Endometrium (tissue), 2 donors: ENCODE data around the gene CRACR2B.

ENCODE experiments used
- FAIRE-seq: peaks from 2 replicates; lab custom pipeline; 2012; peaks lifted over from hg19 to GRCh38; lab: Jason Lieb, UNC
- donor health status: control.
- donor health status: control.

The CRACR2B gene

DNA sequence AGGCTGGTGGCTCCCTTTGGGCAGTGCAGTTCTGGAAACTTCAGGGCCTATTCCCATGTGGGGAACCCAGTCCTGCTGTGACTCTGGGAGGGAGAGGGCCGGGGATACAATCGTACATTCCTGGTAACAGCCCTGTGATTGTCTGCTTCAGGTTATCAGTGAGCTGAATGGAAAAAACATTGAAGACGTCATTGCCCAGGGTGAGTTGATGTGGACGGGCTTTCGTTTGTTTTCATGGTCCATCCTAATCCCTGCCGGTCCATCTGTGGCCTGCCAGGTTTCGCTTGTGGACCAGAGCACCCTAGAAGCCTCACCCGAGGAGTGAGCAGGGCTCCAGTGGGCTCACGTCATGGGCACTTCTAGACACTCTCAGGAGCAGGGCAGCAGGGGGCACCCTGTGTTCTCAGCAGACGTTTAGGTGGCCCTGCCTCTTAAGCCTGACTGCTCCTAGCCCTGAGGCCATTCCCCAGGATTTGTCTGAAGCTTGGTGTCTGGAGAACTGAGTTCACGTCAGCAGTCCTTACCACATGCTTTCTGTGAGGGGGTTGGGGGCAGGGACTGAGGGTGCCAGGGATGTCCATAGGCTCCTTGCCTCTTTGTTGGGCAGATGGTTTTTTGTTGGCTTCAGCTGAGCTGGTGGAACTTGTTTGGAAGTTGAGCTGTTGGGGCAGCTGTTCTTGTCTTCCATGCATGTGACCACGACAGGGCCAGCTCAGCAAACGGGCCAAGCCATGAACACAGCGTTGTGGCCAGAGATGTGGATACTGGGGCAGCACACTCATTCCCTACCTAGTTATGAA, 16.1 kb upstream of the CRACR2B start:
- FAIRE-seq: no peak

DNA sequence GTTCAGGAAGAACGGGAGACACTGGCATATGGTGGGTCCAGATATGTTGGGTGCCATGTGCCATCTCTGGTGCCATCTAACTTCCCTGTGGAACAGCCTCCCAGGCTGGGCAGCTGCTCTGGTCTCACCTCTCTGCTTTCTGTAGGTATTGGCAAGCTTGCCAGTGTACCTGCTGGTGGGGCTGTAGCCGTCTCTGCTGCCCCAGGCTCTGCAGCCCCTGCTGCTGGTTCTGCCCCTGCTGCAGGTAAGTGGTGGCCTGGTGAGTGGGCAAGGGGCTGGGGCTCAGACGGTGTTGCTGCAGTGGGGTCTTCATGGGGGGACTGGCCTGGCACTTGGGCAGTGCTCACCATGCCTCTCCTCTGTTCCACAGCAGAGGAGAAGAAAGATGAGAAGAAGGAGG, 15.3 kb upstream of the CRACR2B start:
- no peak for FAIRE-seq

DNA sequence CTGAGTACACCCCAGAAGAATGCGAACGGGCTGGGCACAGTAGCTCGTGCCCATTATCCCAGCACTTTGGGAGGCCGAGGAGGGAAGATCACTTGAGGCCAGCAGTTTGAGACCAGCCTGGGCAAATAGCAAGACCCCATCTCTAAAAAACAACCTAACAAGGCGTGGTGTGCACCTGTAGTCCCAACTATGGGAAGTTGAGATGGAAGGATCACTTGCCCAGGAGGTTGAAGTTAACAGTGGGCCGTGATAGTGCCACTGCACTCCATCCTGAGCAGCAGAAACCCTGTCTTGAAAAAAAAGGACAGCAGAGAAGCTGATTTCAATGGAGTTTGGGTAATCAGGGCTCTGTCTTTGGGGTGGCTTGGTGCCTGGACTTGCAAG, 14.7 kb upstream of the CRACR2B start:
- no peak for FAIRE-seq

DNA sequence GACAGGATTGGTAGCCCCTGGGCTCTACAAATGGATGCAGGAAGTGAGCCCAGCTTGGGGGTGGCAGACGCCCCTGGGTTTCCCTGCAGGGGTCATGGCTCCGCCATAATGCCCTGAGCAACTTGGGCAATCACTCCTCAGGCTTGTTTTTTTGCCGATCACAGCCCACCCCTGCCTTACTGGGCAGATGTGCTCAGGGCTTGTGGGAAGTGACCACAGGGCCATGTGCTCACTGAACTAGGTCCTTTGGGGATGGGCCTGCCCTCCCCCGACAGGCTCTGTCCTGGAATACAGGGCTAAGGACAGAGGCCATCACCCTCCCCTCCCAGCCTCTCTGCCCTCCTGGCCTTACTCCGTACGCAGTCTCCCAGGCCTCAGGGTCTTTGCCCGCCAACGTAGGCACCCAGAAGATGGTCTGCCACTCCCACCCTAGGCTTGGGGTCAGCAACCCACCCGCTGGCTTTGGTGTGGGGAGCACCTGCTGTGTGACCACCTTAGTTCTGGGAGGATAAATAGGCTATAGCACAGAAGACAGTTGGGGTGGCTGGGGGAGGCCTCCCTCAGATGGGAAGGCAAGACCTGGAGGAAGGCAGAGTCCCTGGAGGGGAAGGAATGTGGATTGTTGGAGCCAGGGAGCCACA, 14.1 kb upstream of the CRACR2B start:
- no peak for FAIRE-seq

DNA sequence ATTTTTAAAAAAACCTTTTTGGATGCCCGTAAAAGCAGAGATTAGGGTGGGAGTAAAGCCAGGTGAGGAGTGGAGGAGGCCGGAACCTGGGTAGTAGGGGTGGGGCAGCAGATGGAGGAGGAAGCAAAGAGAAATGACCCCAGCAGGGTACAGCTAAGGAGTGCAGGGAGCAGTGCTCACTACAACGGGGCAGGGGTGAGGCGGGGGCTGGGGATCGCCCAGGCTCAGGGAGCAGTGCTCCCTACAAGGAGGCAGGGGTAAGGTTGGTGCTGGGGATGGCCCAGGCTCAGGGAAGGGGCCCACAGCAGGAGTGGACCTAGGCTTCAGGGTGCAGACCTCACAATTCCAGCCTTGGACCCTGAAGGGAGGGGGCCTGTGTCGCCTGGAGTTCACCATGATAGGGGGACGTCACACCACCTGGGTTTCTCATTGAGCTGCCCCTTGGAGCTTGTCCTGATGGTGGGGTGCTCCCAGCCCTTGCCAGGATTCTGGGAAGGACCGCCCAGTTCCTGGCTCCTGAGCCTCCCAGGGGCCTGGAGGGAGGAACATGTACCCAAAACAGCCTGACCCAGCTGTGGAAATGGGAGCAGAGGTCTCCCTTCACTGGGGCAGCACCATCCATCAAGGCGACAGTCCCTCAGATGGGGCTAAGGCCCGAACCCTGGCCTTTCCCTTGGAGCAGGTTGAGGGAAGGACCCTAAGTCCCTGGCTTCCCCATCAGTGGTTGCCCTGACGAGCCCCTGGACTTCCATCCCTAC, 11.9 kb upstream of the CRACR2B start:
- no peak for FAIRE-seq

DNA sequence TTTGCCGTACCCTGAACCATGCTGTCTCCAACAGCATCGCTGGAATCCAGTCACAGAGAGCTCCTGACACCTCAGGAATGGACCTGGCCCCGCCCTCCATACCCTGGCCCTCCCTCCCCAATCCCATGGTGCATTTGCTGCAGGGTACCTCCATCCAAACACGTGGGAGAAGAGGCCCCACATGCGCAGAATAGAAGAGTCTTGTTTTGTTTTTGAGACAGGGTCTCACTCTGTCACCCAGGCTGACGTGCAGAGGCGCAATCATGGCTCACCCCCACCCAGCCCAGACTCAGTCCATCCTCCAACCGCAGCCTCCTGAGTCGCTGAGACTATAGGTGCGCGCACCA, 11.3 kb upstream of the CRACR2B start:
- no peak for FAIRE-seq

DNA sequence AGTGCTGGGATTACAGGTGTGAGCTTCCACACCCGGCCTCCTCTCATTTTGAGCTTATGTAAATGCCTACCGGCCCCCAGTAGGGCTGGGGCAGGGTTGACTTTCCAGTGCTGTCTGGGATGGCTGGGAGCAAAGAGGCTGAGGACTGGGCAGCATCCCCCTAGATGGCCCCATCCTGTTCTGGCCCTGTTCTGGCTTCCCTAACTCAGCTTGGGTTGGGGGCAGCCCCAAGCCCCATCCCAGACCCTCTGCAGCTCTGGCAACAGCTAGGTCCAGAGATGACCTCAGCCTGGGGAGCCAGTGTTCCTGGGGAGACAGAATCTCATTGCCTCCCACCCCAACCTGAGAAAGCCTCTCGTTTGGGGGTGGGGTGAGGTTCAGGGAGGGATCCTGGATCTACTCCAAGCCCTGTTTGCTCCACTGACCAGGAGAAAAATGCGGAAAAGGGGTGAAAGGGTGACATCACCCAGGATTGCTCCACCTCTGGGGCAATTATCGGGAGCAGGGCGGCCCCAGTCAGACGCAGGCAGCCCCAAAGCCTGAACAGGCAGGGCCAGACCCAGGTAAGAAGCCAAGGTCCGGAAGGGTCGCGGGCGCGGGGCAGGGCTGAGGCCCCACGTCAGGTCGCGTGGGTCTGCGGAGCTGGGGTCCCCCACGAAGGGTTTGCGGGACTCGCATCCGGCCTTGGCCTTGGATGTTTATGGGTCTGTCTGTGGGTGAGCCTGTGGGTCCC, 9.2 kb upstream of the CRACR2B start, which contains the start of gene PNPLA2:
Gene PNPLA2 (plus strand): TSS at position 519 of the 733 bp plus-strand sequence. CDS start 805 bp downstream, outside the sequence.
- FAIRE-seq: no peak

DNA sequence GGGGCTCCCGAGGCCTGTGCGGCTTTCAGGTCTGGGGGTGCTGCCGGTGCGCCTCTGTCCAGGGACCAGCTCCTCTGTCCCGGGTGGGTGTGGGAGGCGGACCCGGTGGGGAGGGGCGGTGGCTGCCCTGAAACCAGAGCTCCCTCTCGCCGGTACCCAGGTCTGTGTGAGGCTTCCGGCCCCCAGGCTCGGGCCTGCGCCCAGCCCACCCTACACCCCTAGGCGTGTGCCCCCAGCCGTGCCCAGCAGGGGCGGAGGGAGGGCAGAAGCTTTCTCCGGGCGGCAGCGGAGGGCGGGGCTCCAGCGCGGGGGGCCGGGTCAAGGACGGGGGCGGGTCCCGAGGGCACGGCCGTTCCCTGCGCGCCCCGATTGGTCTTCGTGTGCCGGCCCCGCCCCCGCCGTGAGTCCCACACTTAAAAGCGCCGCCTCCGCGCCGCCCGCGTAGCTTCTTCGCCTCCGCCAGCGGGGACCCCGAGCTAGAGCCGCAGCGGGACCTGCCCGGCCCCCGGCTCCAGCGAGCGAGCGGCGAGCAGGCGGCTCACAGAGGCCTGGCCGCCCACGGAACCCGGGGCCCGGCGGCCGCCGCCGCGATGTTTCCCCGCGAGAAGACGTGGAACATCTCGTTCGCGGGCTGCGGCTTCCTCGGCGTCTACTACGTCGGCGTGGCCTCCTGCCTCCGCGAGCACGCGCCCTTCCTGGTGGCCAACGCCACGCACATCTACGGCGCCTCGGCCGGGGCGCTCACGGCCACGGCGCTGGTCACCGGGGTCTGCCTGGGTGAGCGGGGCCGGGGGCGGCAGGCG, 8.4 kb upstream of the CRACR2B start:
- no peak for FAIRE-seq

DNA sequence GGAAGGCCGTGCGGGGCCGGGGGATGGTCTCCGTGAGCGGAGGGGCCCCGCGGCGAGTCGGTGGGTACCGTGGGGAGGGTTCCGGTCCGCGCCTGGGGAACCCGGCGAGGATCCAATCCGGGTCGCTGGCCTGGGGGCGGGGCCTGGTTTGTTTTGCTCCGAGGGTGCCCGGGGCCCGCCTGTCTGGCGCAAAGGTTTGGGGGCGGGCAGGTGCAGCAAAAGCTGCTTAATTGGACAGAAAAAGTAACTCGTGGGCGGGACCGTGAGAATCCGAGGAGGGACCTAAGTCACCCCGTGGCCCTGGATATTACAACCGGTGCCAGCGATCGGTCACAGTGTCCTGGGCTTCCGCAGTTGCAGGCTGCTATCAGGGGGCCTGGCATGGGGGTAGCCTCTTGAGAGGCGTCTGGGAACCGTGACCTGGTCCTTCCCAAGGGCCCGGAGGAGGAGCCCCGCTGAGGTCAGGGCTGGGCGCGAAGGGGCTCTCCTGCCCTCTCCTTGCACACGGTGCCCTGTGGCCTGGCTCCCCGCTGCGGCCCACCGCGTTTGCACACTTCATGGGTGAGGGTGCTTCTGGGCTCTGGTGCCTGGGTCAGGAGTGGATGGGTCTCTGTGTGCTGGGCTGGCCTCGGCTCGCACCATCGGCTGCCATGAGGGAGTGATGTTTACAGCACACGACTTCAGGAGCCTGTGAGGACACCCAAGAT, 7.6 kb upstream of the CRACR2B start:
- no peak for FAIRE-seq

DNA sequence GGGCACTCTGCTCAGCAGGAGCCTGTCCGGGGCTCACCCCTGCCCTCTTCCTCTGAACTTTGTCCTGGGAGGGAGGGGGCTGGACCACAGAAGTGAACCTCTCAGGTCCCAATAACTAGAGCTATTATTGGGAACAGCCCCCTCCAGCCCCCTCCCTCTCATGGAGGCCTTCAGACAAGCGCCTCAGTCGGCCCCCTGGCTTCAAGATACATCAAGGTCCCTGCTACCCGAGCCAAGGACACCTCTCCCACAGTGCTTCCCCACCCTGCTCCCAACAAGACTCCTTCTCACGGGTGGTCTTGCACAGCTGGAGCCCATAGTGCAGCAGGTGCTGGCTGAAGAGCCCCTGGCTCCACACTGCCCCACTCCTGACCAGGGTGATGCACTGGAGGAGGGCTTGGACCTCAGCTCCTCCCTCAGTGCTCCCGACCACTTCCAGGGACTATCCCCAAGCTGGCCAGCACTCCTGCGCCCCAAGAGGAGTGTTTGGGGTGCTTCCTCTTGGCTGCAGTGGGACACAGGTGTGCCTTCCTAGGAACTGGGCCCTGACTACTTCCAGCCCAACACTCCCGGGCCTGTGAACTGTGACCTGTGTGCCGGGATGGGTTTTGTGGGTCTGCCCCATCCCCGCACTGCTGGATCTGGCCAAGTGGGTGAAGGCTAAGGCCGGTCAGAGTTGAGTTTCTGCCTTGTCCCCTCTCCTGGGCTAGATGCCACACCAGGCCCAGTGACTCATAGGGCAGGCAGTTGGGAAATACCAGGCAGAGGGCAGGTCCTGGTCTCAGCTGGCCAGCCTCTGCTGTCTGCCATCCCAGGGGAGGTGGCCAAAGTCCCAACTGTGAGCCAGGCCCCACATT, 6.8 kb upstream of the CRACR2B start:
- no peak for FAIRE-seq

DNA sequence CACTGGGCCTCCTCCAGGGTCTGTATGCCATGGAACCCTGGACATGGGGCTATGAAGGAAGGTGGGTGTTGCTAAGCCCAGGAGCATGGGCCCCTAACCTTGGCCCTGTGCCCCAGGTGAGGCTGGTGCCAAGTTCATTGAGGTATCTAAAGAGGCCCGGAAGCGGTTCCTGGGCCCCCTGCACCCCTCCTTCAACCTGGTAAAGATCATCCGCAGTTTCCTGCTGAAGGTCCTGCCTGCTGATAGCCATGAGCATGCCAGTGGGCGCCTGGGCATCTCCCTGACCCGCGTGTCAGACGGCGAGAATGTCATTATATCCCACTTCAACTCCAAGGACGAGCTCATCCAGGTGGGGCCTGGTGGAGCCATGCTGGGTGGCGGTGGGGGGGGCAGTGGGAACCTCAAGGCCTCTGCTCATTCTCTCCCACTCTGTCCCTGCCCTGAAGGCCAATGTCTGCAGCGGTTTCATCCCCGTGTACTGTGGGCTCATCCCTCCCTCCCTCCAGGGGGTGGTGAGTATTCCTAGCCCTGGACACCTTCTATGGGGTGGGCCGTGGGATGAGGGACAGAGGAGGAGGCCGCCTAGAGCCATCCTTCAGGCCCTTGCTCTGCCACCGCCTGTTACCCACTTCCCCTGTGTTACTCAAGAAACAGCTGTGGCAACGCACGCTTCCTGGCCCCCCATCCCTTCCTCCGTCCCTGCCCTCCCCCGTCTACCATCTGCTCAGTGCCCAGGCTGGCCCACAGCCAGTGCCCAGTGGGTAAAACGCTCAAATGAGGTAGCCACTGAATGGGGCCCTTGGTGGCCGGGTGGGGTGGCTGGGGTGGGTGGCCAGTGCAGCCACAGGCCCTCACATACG, 6.0 kb upstream of the CRACR2B start:
- no peak for FAIRE-seq

DNA sequence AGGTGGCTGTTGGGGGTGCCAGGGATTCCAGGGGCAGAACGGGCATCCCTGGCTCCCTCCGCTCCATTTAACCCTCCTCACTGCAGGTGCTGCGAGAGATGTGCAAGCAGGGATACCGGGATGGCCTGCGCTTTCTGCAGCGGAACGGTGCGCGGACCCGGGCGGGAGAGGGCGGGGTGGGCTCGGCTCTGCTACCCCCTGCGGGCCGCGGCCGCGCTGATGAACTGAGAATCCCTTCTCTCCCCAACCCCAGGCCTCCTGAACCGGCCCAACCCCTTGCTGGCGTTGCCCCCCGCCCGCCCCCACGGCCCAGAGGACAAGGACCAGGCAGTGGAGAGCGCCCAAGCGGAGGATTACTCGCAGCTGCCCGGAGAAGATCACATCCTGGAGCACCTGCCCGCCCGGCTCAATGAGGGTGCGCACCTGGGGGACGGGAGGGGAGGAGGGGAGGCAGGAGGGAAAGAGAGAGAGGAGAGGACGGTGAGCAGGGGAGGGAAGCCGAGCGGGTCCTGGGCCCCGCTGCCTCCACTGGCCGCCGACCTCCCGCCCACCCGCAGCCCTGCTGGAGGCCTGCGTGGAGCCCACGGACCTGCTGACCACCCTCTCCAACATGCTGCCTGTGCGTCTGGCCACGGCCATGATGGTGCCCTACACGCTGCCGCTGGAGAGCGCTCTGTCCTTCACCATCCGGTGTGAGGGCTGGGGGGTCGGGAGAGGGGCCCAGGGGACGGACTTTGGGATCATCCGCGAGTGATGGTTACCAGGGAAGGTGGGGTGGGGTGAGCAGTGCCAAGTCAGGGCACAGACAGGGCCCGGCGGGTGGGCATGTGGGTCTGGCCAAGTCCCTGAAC, 4.1 kb upstream of the CRACR2B start:
- no peak for FAIRE-seq

DNA sequence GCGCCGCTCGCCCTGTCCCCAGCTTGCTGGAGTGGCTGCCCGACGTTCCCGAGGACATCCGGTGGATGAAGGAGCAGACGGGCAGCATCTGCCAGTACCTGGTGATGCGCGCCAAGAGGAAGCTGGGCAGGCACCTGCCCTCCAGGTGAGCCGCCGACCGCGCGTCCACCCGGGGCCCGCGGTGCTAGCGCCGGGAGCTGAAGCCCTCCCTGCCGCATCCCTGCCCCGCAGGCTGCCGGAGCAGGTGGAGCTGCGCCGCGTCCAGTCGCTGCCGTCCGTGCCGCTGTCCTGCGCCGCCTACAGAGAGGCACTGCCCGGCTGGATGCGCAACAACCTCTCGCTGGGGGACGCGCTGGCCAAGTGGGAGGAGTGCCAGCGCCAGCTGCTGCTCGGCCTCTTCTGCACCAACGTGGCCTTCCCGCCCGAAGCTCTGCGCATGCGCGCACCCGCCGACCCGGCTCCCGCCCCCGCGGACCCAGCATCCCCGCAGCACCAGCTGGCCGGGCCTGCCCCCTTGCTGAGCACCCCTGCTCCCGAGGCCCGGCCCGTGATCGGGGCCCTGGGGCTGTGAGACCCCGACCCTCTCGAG, 3.3 kb upstream of the CRACR2B start:
- FAIRE-seq: no peak

DNA sequence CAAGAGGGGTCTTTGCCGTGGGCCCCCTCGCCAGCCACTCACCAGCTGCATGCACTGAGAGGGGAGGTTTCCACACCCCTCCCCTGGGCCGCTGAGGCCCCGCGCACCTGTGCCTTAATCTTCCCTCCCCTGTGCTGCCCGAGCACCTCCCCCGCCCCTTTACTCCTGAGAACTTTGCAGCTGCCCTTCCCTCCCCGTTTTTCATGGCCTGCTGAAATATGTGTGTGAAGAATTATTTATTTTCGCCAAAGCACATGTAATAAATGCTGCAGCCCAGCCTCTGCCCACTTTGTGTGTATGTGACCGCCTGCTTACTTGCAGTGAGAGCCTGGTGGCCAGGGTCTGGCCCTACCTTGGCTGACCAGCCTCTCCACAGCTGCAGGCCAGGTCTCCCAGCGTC, 2.8 kb upstream of the CRACR2B start:
- no peak for FAIRE-seq

DNA sequence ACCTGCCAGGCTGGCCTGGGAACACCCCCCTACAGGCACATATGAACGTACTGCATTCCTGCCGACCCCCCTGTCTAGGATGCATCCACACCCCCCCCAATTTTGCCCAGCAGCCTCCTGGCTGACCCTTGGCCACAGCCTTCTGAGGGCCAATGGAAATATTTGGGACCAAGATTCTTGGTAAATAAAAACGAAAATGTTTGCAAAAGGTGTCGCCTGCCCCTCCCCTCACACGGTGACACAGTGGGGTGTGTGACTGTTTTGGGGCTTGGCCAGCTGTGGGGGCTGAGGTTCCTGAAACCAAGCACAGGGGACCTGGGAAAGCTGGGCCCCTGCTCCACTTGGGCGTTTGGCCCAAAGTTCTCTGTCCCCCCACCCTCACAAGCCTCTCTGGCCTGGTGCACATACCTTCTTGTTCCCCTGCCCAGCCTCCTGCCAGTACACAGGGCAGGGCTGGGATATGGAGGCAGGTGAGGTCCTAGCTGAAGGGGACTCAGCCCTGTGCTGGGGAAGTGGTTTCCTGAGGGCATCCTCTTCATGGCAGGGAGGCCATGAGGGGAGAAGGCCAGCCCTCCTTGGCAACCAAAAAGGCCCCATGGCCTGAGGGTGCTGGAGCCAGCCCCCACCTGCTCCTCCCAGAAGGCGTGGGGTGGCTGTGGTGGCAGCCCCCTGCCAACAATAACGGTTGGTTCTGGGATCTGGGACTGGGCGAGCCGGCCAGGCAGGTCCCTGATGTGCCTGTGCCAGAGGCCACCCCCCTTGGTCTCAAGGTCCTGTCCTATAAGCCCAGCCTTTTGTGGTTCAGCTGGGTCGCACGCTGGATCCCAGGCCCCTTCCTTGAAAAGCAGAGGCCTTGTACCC, 2.1 kb upstream of the CRACR2B start:
- no peak for FAIRE-seq

DNA sequence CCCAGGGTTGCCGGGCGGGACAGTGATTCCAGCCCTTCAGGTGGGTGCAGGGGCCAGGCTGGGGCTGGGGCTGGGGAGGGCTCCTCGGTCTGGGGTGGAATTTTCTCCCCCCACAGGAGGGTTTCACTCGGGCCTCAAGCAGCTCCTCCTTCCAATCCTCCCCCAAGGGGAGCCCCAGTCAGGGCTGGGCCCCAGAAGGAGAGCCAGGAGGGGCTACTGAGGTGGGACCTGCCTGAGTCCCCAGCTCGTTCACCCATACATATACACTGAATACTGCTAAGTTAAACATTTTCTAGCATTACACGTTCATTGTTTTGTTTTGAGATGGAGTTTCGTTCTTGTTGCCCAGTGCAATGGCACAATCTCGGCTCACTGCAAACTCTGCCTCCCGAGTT, 1.5 kb upstream of the CRACR2B start:
- no peak for FAIRE-seq

DNA sequence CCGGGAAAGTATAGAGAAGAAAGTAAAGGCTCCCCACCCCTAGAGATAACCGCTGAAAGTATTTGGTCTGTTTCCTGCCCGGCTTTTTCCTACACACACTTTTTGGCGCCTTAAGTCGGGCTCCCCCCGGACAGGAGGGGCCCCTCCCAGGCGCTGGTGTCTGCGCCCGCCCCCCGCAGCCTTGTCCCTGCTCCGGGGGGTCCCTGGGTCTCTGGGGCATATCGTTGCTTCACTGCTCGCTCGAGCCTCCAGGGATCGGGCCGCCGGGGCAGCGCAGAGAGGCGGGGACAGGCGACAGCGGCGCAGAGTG, 928 bp upstream of the CRACR2B start:
- FAIRE-seq: no peak
